NCI-H1092 (cell line): ENCODE data around the gene ELMO1.
"Not testable (repeated sequence)": the region's sequence is repeated elsewhere in the genome, so short reads cannot be mapped to it uniquely, and the experiment has no call there.

Experiments used
- DNase-seq: peaks from one replicate; lab custom pipeline; 2025; lab: John Stamatoyannopoulos, UW

Gene ELMO1

DNA sequence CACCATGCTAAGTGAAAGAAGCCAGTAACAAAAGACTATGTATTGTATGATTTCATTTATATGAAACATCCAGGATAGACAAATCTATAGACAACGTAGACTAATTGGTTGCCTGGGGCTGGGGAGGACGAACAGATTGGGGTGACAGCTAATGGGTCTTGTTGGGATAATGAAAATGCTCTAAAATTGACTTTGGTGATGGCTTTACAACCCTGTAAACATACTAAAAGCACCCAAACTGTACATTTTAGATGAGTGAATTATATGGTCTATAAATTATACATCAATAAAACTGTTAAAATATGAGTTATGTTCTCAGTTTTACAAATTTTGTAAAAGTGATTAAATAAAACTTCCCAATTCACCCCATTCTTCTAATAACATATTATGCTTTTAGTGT lies 261.5 kb downstream of the ELMO1 start:
- no peak for DNase-seq

DNA sequence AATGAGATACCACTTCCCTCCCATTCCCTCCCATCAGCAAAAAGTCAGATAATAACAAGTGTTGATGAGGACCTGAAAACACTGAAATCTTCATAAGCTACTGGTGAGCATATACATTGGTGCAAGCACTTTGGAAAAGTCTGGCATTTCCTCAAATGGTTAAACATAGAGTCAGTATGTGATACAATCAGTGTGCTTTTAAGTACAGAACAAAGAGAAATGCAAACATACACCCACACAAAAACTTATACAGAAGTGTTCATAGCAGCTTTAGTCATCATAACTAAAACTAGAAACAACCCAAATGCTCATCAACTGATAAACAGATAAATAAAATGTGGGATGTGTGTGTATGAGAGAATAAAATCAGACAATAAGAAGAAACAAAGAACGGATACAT lies 261.9 kb downstream of the ELMO1 start:
- DNase-seq = no peak

DNA sequence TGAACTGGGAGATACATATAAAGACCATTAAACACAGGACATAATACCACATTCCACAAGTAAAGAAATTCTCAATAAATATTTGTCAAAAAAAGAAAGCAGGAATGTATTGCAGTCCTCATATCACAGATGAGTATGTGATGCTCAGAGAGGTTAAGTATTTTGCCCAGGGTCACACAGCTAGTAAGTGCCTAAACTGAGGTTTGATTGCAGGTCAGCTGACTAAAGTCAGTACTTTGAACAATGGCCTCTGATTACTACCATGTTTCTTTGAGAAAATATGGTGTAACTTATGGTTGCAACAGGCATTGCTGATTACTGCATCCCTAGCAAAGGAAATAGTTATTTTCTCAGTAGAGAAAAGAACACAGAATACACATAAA lies 267.1 kb downstream of the ELMO1 start:
- no peak for DNase-seq

DNA sequence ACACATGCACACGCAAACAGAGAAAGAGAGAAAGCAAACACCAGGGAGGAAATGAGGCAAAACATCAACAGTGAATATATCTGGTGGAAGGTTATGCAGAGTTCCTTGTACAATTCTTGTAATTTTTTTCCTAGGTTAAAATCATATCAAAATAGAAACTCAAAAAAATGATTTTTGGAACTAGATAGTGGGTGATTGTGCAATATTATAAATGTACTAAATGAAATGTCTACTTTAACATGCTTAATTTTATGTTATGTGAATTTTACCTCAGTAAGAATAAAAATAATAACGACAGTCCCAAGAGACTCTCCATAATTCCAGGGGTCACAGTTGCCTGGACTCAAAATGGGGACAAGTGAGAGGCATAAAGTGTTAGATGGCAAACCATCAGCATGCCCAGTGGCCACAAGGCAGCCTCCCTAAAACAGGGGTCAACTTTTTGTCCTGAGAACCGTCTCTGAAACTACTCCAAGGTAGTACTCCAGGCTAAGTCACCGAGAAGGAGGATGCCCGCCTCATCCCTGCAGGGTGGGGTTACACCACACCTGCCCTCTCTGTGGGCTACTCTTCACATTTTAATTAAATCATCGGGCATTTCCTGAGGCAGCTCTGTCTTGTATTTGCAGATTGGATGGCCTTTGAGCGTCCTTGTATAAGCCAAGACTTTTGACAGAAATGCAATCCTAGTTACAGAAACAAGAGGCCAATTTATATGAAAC lies 267.7 kb downstream of the ELMO1 start:
- no peak for DNase-seq

DNA sequence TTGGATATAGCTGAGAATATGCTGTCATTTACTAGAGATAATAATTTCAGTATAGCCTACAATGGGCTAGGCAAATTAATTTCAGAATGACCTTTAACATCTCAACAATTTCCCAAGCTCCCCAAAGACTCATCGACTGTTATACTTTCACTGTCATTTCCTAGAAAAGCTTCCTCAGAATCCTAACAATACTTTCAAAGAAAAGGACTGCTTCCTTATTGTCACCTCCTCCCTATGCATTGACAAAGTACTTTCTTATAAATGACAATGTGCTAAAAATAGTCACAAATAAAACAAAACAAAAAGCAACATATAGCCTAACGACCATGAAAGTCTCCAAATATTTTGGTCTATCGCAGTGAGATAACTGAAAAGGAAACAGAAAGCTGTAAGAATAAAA lies 272.6 kb downstream of the ELMO1 start:
- DNase-seq = no peak

DNA sequence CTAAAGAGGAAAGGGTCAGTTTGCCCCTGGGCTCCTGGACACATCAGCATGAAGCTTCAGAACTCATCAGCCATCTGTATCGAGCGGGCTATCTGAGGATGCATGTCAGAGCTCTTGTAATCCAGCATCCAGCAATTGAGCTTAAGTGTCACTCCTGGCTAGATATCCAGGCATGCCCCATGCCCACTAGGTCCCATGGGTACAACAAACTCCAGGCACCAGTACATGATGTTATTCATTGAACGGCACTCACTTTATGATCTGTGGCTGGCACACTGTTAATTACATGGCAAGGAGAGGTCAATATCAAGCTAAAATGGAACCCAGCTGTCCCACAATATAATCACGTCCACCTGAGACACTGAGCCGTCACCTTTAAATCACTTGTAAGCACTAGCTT lies 274.2 kb downstream of the ELMO1 start:
- peak; percentile 82 for DNase-seq

DNA sequence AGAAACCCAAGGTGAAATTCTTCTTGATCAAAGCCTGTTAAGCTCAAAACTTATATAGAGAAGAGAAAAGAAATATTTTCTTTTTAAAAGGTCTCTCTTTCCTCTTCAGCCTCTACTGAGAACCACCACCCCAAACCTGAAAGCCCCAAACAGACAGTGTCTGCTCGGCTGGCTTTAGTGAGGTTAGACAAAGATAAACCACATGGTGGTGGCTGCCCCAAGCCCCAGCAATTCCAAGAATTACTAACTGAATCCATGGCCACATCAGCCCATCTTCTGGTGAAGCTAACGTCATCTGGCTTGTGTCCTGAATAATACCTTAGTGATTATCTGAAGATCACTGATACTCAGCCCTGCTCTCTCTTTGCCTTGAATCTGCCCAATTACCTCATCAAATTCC lies 275.0 kb downstream of the ELMO1 start:
- DNase-seq = no peak

DNA sequence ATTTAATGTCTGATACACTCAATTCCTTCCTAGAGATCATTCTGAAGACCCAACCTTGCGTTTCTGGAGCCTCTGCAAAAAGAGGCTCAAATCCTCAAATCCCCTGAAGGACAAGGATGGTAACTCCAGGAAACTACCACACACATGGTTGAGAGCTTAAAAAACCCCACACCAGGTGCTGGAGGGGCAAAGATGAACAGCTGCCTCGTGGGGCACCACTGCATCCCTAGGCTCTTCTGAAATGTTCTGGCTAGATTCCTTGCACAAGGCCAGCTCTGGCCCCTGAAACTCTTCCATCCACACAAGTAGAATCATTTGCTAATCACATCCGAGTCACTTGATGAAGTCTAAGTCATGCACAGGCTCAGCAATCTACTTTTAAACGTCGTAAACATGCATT lies 286.6 kb downstream of the ELMO1 start:
- no peak for DNase-seq

DNA sequence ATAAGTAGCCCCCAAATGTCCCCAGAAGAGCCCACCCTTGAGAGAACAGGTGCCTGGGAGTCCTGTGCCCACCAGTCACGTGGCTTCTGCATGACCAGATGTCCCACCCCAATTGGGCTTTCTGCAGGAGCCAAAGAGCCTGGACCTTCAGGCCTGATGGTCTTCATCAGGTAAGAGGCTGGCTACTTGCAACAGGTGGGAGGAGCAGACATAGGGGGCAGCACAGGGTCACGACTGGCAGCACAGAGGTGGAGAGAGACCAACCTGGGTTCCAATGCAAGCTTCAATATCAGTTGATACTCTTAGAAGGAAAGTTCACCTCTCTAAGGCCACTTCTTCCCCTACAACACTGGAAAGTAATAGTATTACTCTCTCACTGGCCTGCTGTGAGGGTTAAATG lies 288.0 kb downstream of the ELMO1 start:
- DNase-seq = no peak

DNA sequence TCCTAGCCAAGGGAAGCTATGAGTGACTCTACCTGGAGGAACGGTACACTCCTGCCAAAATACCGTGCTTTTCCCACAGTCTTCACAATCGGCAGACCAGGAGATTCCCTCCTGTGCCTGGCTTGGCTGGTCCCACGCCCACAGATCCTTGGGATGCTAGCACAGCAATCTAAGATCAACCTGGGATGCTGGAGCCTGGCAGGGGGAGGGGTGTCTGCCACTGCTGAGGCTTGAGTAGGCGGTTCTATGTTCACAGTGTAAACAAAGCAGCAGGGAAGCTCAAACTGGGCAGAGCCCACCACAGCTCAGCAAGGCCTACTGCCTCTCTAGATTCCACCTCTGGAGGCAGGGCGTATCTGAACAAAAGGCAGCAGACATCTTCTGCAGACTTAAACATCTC lies 295.3 kb downstream of the ELMO1 start:
- no peak for DNase-seq

DNA sequence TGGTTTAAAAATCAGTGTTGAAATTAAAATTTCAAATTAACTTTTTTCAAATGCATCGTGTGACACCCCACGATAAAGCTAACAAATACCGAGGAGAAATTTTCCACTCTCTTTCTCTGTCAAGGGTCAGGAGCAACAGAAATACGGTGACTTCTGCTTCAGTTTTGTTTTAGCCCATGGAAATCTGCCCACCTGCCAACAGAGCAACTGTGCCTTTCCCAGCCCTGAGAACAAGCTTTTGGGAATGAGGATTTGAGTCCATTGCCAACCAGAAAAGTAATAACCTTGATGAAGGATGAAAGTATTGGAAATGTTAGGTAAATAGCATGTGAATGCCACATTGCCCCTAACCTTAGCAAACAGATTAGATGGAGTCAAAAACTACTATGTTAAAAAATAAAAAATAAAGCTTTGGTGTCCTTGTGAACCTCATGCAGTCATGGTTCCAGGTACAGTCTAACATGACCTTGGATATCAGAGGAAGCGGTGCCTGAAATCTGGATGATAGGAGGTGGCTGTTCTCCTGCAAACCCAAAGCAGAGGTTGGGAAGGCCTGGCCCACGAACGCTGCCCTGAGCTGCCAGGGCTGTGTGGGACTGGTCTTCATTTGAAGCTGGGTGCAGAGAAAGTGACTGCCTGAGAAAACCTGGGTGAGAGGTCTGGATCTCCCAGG lies 296.8 kb downstream of the ELMO1 start:
- no peak for DNase-seq

DNA sequence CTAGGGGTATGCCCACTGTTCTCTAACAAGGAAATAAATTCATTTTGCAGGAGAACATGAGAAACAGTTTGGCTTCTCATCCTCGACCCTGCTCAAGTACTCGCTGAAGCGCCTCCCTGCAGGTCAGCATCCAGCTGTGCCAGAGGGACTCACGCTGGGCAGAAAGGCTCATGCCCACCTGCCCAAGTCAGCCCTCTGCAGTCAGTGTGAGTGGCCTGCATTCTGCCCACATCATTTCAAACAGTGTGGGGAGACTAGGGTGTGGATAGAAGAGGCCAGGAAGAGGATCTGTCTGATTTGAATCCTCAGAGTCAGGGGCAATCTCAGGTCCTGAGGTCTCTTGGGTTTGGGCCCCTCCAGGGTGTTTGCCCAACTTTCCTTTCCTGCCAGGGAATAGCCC lies 297.8 kb downstream of the ELMO1 start:
- no peak for DNase-seq

DNA sequence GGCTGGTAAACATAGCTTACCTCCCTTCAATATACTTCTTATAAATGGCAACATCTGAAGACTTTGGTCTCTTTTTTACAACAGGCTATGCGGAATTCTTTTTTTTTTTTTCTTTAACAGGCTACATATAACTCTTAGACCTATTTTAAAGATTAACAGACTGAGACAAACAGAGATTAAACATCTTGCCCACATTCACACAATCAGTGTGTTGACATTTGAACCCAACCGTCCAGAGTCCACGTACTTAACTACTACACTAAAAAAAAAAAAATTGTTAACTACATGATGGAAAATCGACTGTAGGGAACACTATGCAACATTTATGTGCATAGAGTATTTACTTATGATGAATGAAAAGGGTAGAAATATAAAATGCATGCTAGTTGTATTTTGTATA lies 298.5 kb downstream of the ELMO1 start:
- no peak for DNase-seq

DNA sequence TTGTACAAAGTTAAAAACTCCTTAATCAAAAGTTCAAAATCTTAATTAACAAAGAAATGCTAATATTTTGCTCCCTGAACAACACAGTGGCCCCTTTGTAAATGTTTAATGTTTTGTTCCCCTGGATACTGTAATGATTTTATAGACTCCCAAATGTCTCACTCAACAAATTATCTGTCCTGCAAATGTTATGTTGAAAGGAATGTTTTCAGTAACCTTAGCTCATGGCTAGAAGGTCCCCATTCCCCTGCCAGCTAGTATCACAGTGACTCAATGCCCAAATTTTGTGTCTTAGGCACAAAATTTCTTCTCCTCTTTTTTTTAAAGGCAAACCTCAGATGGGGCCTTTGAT lies 298.9 kb downstream of the ELMO1 start:
- DNase-seq = no peak

DNA sequence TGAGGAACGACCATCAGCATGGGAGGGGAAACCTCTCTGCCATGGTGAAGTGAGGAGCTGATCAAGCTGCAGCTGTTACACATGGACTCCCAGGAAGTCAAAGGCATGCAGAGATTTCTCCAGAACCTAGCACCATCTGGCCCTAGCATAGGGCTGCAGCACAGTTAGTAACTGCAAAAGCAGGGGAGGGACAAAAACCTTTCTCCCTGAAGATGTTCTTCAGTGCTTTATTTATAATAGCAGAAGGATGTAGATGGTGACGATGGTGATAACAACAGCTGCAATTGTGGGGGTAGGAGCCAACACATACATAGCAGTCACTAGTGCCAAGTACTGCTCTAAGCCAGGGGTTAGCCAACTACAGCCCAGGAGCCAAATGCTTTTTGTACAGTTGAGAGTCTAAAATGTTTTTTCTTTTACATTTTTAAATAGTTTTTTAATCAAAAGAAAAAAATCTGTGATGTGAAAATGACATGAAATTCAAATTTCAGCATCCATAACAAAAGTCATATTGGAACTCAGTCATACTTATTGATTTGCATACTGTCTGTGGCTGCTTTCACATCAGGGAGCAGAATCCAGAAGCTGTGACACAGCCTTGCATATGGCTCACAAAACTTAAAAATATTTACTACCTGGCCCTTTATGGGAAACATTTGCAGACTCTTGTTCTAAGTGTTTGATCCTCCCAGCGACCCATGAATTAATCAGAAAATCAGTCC lies 299.5 kb downstream of the ELMO1 start:
- DNase-seq = no peak

DNA sequence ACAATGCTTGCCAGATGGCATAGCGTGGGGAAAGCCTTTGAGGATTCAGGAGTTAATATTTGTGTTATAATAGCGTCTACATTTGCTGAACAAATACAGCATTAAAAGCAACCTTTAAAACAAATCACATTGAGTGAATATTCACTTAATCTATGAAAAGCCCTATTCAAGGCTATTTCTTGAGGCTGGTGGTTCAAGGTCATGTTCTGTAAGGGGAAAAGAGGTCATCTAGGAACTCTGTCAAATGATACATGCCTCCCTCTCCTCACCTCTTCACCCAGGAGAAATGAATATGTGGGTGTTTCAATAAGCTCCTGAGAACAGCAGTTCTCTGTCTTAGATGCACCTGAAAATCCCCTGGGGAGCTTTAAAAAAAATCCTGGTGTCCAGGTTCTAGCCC lies 303.0 kb downstream of the ELMO1 start:
- DNase-seq = no peak

DNA sequence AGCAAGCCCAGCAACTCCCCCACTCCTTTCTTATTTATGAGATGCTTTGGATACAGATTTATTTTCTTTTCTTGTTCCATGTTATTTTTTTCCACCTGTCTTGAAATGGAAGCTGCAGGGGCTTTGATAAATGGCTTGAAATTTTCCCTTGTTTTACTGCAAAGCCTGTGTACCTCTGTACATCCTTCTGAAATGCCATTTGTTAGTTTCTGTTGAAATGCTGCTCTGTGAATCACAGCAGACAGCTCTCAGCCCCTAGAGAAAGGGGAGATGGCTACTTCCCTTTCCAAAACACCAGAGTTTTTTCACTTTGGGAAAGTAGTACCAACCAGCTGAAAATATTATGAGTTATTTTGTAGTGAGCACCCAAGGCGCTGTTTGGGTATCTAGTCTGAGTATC lies 304.2 kb downstream of the ELMO1 start:
- no peak for DNase-seq

DNA sequence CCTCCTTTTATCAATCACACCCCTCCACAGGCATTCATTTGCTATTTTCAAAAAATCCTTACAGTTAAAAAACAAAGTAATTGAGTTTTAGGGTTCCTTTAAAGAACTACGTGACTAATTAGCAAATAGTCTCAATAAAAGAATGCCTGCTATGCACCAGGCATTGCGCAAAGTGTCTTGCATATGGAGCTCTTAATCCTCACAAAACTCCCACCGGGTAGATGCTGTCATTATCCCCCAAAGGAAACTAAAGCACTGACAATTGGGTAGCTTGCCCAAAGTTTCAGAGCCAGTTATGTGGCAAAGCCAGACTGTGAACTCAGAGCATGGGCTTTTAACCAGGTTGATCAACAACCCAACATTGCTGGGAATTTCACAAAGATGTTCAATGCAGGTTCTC lies 305.7 kb downstream of the ELMO1 start:
- no peak for DNase-seq

DNA sequence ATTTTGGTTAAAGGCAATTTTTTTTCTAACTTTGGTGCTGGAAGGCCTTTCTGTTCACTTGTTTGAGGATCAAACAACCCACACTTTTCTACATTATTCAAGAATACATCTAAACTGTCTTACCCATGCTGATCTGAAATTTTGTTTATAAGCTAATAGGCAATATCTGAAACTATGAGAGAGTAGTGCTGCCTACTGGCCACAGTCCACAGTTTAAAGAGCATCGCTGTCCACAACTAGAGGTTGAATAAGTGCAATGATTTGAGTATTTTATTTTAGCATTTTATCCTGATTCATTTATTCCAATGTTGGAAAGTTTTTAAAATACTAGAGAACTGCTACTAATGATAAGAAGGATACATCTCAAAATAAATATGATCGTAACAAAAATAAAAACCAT lies 306.9 kb downstream of the ELMO1 start:
- DNase-seq = no peak

DNA sequence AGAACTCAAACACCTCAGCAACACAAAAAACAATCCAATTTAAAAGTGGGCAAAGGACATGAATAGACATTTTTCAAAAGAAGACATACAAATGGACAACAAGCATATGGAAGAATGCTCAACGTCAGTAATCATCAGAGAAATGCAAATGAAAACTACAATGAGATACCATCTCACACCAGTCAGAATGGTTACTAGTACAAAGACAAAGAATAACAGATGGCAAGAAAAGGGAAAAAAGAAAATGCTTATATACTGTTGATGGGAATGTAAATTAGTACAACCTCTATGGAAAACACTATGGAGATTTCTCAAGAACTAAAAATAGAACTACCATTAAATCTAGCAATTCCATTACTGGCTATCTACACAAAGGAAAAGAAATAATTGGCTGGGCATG lies 314.8 kb downstream of the ELMO1 start:
- not testable (repeated sequence) for DNase-seq

DNA sequence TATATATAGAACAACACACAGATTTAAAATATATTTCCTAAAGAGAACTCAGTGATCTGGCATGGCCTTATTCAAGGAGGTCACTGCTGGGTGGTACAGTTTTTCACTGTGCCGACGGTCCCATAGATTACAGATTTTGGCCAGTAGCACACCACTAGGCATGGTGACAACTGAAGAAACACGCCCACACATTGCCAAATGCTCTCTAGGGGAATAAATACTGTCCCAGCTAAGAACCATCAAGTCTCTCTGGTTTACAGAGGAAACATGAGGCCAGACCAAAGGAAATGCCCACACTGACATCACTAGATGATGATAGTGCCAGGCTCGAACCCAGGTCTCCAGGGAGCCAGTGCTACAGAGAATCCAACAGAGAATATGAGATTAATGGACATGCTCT lies 316.8 kb downstream of the ELMO1 start:
- DNase-seq = no peak

DNA sequence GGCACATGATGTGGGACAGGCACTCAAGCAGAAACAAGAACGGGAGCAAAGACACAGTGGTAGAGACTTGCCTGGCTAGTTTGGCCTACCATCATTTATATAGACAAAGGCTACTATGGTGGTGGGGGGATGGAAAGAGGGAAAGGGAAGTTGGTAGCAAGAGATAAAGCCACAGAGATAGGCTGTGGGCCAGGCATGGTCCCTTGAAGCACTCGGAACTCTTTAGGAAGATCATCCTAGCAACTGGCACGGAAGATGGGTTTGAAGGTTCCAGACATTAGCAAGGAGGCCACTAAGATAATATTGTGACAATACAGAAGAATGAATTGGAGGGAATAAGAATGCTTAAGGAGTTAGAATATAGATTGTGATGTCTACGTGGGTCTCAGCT lies 319.6 kb downstream of the ELMO1 start:
- no peak for DNase-seq

DNA sequence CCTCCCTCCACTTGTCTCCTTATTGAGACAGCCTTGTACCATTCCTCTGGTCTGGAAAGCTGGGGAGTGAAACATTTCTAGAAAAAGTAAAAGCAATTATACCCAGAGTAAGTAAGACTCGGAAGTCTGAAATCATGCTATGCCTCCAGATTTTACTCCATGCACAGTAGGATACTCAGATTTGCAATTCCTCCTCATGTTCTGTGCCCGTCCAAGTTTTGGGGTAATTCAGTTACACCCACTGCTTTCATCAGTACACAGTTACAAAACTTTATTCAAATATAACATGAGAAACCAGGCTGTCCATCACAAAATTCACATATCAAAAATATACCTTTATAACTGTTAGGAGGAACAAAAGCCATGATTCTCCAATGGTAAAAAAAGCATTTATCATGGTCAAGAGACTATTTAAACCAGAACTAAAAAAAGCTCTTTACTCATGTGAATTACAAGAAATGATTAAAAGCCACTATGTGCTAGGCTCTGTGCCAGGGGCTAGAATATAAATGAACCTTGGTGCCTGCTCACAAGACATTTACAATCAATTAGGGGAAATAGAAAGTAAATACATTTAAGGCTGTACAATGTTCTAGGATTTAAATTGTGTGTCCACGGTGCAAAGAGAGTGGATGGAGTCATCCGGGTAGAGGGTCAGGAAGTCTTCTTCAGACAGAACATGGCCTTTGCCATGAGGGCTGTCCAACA lies 320.2 kb downstream of the ELMO1 start:
- no peak for DNase-seq
